Lower leg skin (tissue), 4 donors: ENCODE results near the gene SH3RF3. TPM values are rescaled to one million over a fixed set of nuclear protein-coding genes. Genes with fewer than 3 reads are reported as not detected.

Experiments used
- DNase-seq, 2 donors: peaks; one replicate each; pipeline ENCODE4 v3.0.0-alpha.2; 2019; ENCODE audit warnings: low spot score in 2 of 2
- H3K4me3 ChIP-seq: fragments of 200-600 bp; sonication (generic); 2 replicates; pipeline ENCODE4 v1.5.1; 2017; ENCODE audit warnings: mild to moderate bottlenecking, low read depth; ENCODE audit not compliant: poor library complexity, severe bottlenecking
- POLR2A ChIP-seq, 2 donors: fragments of 450-650 bp; IDR thresholded peaks; one replicate each; pipeline ENCODE4 v1.6.1; 2016 to 2017; ENCODE audit warnings: antibody characterized with exemption in 2 of 2, mild to moderate bottlenecking in 1 of 2, moderate library complexity in 1 of 2
- WGBS, 2 donors: methylation state at CpG; one replicate each; pipeline ENCODE4 v1.1.5; 2018; 5-methylcytosine and 5-hydroxymethylcytosine counted together
- intact Hi-C: fragments of 100-400 bp; cut with DNase I; formaldehyde crosslinking; loops from one replicate; pipeline ENCODE4 v1.15.0; 2023; ENCODE audit warnings: low total_unique reads
- total RNA-seq, 4 donors: library from RNA; depleted of rRNA; stranded (reverse); fragments of >200 nt; gene quantifications; one replicate each; pipeline ENCODE4 v1.1.0, GENCODE V29; 2016
- TF ChIP-seq, protein P1 (sequence below), 3 donors: fragments of 450-650 bp; IDR thresholded peaks; one replicate each; pipeline ENCODE4 v1.5.1; 2016; ENCODE audit warnings: antibody characterized with exemption in 3 of 3, mild to moderate bottlenecking in 3 of 3, moderate library complexity in 2 of 3

Gene SH3RF3
- total RNA-seq, 4 donors from 2014 or later, result 1.9 to 7.4 (median 3.2) TPM

DNA sequence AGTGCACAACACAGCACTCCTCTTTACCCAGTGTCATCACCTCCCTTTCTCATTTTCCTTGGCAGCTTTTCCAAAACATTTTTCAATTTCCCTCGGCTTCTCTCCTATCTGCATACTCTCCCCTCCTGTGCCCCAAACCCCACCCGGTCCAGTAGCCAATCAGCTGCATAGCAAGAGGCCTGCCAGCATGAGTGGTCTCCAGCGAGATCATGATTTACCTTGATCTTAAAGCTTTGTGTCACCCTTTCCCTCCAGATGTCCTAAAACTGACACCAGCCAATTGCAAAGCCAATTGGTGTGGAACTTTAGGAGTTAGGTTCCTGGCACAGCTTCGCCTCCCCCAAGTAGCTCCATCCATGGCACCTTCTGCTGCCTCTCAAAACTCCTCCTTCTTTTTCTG lies 45.2 kb upstream of the SH3RF3 start:
- WGBS, 2 donors, result 77 to 80% methylated on average over 4 of the region's 4 CpGs
- intact Hi-C loops, result loop anchor here (5.0 kb wide), 1 partner anchor 771 kb away; no protein-coding TSS in a partner anchor
- DNase-seq, result peak in 1 of 2 donors; percentile 49

DNA sequence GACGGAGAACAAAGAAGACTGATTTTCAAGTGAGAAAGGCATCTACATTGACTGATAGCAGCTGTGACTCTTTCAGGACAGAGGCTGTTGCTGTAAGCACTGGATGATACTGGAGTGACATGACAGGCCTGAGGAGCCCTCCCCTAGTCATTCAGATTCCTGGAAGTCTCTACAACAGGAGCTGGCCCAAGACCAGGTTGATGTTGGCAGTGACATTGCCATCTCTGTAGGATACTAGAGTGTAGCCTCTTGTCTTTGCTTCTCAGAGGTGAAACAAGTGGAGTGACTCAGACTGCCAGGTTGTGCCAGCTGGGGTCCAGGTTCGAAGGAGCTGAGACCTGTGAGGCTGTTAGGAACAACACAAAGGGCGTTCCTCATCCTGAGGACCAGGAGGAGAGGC lies 44.7 kb upstream of the SH3RF3 start:
- DNase-seq, result peak in 1 of 2 donors; percentile 65
- WGBS, 2 donors, result 90 to 91% methylated on average over 3 of the region's 3 CpGs
- intact Hi-C loops, result loop anchor here (5.0 kb wide), 1 partner anchor 772 kb away; no protein-coding TSS in a partner anchor
- no peak for TF ChIP-seq POLR2A (IDR thresholded peaks at IDR 0.05)
- TF ChIP-seq, protein P1, sequence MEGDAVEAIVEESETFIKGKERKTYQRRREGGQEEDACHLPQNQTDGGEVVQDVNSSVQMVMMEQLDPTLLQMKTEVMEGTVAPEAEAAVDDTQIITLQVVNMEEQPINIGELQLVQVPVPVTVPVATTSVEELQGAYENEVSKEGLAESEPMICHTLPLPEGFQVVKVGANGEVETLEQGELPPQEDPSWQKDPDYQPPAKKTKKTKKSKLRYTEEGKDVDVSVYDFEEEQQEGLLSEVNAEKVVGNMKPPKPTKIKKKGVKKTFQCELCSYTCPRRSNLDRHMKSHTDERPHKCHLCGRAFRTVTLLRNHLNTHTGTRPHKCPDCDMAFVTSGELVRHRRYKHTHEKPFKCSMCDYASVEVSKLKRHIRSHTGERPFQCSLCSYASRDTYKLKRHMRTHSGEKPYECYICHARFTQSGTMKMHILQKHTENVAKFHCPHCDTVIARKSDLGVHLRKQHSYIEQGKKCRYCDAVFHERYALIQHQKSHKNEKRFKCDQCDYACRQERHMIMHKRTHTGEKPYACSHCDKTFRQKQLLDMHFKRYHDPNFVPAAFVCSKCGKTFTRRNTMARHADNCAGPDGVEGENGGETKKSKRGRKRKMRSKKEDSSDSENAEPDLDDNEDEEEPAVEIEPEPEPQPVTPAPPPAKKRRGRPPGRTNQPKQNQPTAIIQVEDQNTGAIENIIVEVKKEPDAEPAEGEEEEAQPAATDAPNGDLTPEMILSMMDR (IDR thresholded peaks at IDR 0.05), result no peak
- no peak overlapping the region for H3K4me3 ChIP-seq

More for the DNA sequence above, 45.2 kb upstream of the SH3RF3 start:
- no peak overlapping the region for H3K4me3 ChIP-seq
- TF ChIP-seq, protein P1 (IDR thresholded peaks at IDR 0.05), result no peak
- no peak for TF ChIP-seq POLR2A (IDR thresholded peaks at IDR 0.05)

DNA sequence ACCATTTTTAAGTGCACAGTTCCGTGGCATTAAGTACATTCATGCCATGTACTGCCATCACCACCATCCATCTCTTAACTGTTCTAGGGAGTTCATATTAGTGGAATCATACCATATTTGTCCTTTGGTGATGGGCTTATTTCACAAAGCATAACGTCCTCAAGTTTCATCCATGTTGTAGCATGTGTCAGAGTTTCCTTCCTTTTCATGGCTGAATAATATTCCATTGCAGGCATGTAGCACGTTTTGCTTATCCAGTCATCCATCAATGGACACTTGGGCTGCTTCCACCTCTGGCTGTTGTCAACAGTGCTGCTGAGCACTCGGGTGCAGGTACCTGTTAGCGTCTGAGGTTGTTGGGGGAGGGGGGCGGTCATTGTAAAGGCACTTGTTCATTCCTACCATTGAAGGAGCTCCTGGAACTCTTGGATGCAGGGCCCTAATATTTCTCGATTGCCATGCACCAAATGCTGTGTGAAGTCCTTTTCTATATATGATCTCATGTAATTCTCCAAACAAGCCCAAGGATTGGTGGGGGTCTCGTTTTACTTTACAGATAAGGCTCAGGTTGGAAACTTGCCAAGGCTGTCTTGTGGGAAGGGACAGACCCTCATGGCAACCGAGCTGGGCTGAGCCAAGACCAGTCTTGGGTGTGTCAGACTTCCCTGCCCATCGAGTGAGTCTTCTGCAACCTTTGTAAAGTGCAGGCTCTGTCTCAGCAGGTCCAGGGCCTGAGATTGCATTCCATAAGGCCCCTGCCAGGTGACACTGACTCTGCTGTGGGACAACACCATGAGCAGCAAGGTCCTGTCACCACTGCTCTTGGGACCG lies 42.9 kb upstream of the SH3RF3 start:
- 78 to 83% methylated on average over 11 of the region's 11 CpGs for WGBS, 2 donors
- intact Hi-C loops, result no loop called here
- no peak for TF ChIP-seq POLR2A (IDR thresholded peaks at IDR 0.05)
- TF ChIP-seq, protein P1 (IDR thresholded peaks at IDR 0.05), result no peak
- no peak overlapping the region for H3K4me3 ChIP-seq
- peak in 1 of 2 donors; percentile 61 for DNase-seq

DNA sequence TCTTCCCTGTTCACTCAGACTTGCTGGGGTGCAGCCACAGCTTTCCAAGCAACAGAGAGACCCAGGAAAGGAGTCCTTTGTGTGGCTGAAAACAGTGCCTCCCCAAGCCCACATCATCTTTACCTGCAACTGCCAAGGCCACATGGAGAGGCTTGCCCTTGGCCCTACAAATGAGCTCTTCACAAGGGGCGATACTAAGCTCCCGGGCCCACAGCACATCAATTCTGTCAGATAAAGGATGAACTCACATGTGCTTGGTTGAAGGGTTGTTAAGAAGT lies 42.3 kb upstream of the SH3RF3 start:
- no peak for TF ChIP-seq POLR2A (IDR thresholded peaks at IDR 0.05)
- TF ChIP-seq, protein P1 (IDR thresholded peaks at IDR 0.05), result no peak
- WGBS, 2 donors, result 79 to 91% methylated on average over 2 of the region's 2 CpGs
- intact Hi-C loops, result no loop called here
- H3K4me3 ChIP-seq, result no peak overlapping the region
- no peak for DNase-seq

DNA sequence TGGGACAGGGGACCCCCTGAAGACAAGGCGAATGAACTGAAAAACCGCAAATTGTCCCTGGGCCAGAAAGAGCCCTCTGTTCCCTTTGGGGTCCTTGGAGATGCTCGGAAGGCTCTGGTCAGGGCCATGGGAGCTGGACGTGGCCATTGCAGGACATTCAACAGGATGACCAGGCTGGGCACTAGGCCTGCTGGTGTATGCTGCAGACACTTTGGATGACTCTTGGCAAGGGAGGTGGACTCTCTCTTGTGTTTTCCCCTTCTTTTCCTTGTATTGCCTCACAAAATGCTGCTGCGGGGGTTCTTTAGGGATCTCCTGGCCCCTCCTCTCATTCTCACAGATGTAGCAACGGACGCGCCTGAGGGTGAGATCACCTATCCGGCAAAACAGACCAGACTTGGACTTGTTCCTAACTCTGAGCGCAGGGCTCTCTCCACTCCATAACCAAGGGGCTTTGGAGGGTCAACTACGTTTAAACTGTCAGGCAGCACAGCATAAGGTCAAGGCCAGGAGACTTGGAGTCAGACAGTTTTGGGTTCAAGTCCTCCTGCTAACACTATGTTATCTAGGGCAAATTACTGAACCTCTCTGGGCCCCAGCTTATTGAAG lies 41.8 kb upstream of the SH3RF3 start:
- peak in 1 of 2 donors; percentile 59 for DNase-seq
- intact Hi-C loops, result no loop called here
- WGBS, 2 donors, result 93 to 94% methylated on average over 11 of the region's 11 CpGs
- TF ChIP-seq, protein P1 (IDR thresholded peaks at IDR 0.05), result no peak
- no peak for TF ChIP-seq POLR2A (IDR thresholded peaks at IDR 0.05)
- no peak overlapping the region for H3K4me3 ChIP-seq
